SK-N-MC (cell line): ENCODE data around the gene LRMDA.

Source experiments
- DNase-seq: peaks from one replicate; pipeline ENCODE4 v3.0.0-alpha.2; 2011; ENCODE audit warnings: low read depth, low spot score
- H3K27ac ChIP-seq: fragments of 200-600 bp; sonication (generic); 2 replicates; pipeline ENCODE4 v1.5.1; 2016; ENCODE audit warnings: mixed run types
- H3K36me3 ChIP-seq: fragments of 200-600 bp; sonication (generic); 2 replicates; pipeline ENCODE4 v1.6.1; 2017; ENCODE audit warnings: antibody characterized with exemption, low read length, mixed read lengths; ENCODE audit not compliant: insufficient read depth
- H3K4me3 ChIP-seq: fragments of 200-600 bp; sonication (generic); 2 replicates; pipeline ENCODE4 v1.5.1; 2016
- H3K9ac ChIP-seq: fragments of 200-600 bp; sonication (generic); 2 replicates; pipeline ENCODE4 v1.8.0; 2017; ENCODE audit warnings: mixed run types, mixed read lengths; ENCODE audit not compliant: insufficient read length
- H3K9me3 ChIP-seq: fragments of 200-600 bp; sonication (generic); 2 replicates; pipeline ENCODE4 v1.6.1; 2017; ENCODE audit warnings: low read depth, mild to moderate bottlenecking, antibody characterized with exemption, low read length, moderate library complexity, mixed read lengths
- EZH2 ChIP-seq: fragments of 200-600 bp; sonication (generic); IDR thresholded peaks from one replicate; pipeline ENCODE4 v1.6.1; 2017; ENCODE audit warnings: antibody characterized with exemption
- FOXP2 ChIP-seq: optimal IDR thresholded peaks from 2 replicates; pipeline ENCODE3; 2011; ENCODE audit warnings: mild to moderate bottlenecking, moderate library complexity; ENCODE audit not compliant: insufficient read depth; ENCODE audit errors: extremely low read length, control extremely low read depth
- POLR2AphosphoS5 ChIP-seq: IDR thresholded peaks from 2 replicates; pipeline ENCODE4 v1.6.1; 2012; ENCODE audit warnings: mild to moderate bottlenecking, low read depth, low read length, borderline replicate concordance

Gene LRMDA

GRCh38 chr10:76309070-76309469 lies 877.6 kb downstream of the LRMDA start:
- Histone ChIP-seq H3K27ac (no peak overlapping the region), H3K9ac (no peak overlapping the region), H3K36me3 (no peaks in the 10 kb centered on the region), H3K9me3 (no peaks in the 10 kb centered on the region), H3K4me3 (no peak overlapping the region)
- no peak for DNase-seq
- TF ChIP-seq EZH2, result no peak

GRCh38 chr10:76309741-76310587 lies 878.5 kb downstream of the LRMDA start:
- Histone ChIP-seq H3K9ac (no peak overlapping the region), H3K36me3 (no peaks in the 10 kb centered on the region), H3K9me3 (no peaks in the 10 kb centered on the region), H3K4me3 (no peak overlapping the region), H3K27ac (no peak overlapping the region)
- TF ChIP-seq POLR2AphosphoS5 (no peak), FOXP2 (no peak), EZH2 (no peak)
- no peak for DNase-seq

GRCh38 chr10:76310588-76311080 lies 879.2 kb downstream of the LRMDA start:
- Histone ChIP-seq H3K27ac (0 out of 2 replicates have a peak overlapping the region, but pooled peaks have one; percentile 13), H3K36me3 (no peaks in the 10 kb centered on the region), H3K9ac (no peak overlapping the region), H3K9me3 (no peaks in the 10 kb centered on the region), H3K4me3 (no peak overlapping the region)
- DNase-seq, result no peak
- TF ChIP-seq FOXP2 (no peak), EZH2 (no peak), POLR2AphosphoS5 (no peak)

GRCh38 chr10:76311752-76312636 lies 880.6 kb downstream of the LRMDA start:
- no peak for TF ChIP-seq POLR2AphosphoS5
- DNase-seq, result no peak
- no peaks in the 10 kb centered on the region for H3K36me3 ChIP-seq

GRCh38 chr10:76315240-76315639 lies 883.8 kb downstream of the LRMDA start:
- no peaks in the 10 kb centered on the region for H3K36me3 ChIP-seq
- H3K4me3 ChIP-seq, result no peak overlapping the region
- TF ChIP-seq EZH2 (no peak), FOXP2 (no peak), POLR2AphosphoS5 (no peak)
- no peak overlapping the region for H3K9ac ChIP-seq
- H3K27ac ChIP-seq, result no peak overlapping the region
- no peaks in the 10 kb centered on the region for H3K9me3 ChIP-seq
- no peak for DNase-seq

More at GRCh38 chr10:76311752-76312636, 880.6 kb downstream of the LRMDA start:
- Histone ChIP-seq H3K9ac (no peak overlapping the region), H3K9me3 (no peaks in the 10 kb centered on the region), H3K27ac (no peak overlapping the region), H3K4me3 (no peak overlapping the region)

GRCh38 chr10:76316234-76316633 lies 884.8 kb downstream of the LRMDA start:
- Histone ChIP-seq H3K9ac (no peak overlapping the region), H3K4me3 (no peak overlapping the region), H3K9me3 (no peaks in the 10 kb centered on the region), H3K27ac (no peak overlapping the region), H3K36me3 (no peaks in the 10 kb centered on the region)
- no peak for DNase-seq
- TF ChIP-seq EZH2, result no peak
- TF ChIP-seq FOXP2, result no peak
- TF ChIP-seq POLR2AphosphoS5, result no peak

- no peak overlapping the region for H3K9ac ChIP-seq
- no peak overlapping the region for H3K4me3 ChIP-seq
- no peaks in the 10 kb centered on the region for H3K36me3 ChIP-seq
- TF ChIP-seq POLR2AphosphoS5, result no peak
- TF ChIP-seq EZH2, result no peak
- TF ChIP-seq FOXP2, result no peak
- no peak overlapping the region for H3K27ac ChIP-seq
- no peak for DNase-seq
- no peaks in the 10 kb centered on the region for H3K9me3 ChIP-seq
Observed at GRCh38 chr10:76317078-76317477, 885.7 kb downstream of the LRMDA start.

GRCh38 chr10:76318211-76318610 lies 886.8 kb downstream of the LRMDA start:
- DNase-seq, result no peak
- H3K36me3 ChIP-seq, result no peaks in the 10 kb centered on the region
- no peak overlapping the region for H3K4me3 ChIP-seq
- H3K9ac ChIP-seq, result no peak overlapping the region
- TF ChIP-seq FOXP2 (no peak), POLR2AphosphoS5 (no peak), EZH2 (no peak)
- no peak overlapping the region for H3K27ac ChIP-seq
- no peaks in the 10 kb centered on the region for H3K9me3 ChIP-seq
